Panc1 (cell line): Measurements from ENCODE around the gene EPDR1.

Experiments used
- CTCF ChIP-seq: fragments of 450-650 bp; IDR thresholded peaks from 2 replicates; pipeline ENCODE4 v1.5.1; 2017; ENCODE audit warnings: mild to moderate bottlenecking
- POLR2AphosphoS5 ChIP-seq: IDR thresholded peaks from 2 replicates; pipeline ENCODE4 v1.6.1; 2012; ENCODE audit warnings: mild to moderate bottlenecking, low read depth, low read length, moderate library complexity
- REST ChIP-seq, 2 experiments: IDR thresholded peaks; 2 replicates each; pipeline ENCODE4 v1.6.1; 2011 to 2012; ENCODE audit warnings: low read depth in 2 of 2, control low read depth in 1 of 2, low read length in 1 of 2, mild to moderate bottlenecking in 1 of 2, moderate library complexity in 1 of 2; ENCODE audit not compliant: insufficient read depth in 1 of 2
- SIN3A ChIP-seq: IDR thresholded peaks from 2 replicates; pipeline ENCODE4 v1.6.1; 2012; ENCODE audit warnings: low read depth, mild to moderate bottlenecking, low read length, moderate library complexity, borderline replicate concordance; ENCODE audit not compliant: insufficient read depth
- TCF7L2 ChIP-seq: IDR thresholded peaks from 2 replicates; pipeline ENCODE4 v1.6.1; 2011; ENCODE audit warnings: mild to moderate bottlenecking, low read depth, low read length, inconsistent platforms

GRCh38 chr7:37882086-37882485 is 38.4 kb upstream of the EPDR1 start:
- TF ChIP-seq CTCF (no peak), TCF7L2 (no peak), POLR2AphosphoS5 (no peak), REST (IDR thresholded peaks at IDR 0.05; ENCODE audit: insufficient read depth in 1 of 2, low read depth in 2 of 2, low read length in 1 of 2) (no peak), SIN3A (no peak)
